BJ (cell line): ENCODE data around the gene ATG2B. TPM values are rescaled to one million over a fixed set of nuclear protein-coding genes. Genes with fewer than 3 reads are reported as not detected.

Experiments
- CTCF ChIA-PET: fragments of 350-600 bp; formaldehyde crosslinking; extraction: SDS; loops from one replicate; lab custom pipeline; 2021; ENCODE audit warnings: antibody characterized with exemption, inconsistent platforms; lab: Yijun Ruan, JAX
- POLR2A ChIA-PET: fragments of 300-600 bp; sonication (Branson Sonifier 250); formaldehyde crosslinking; extraction: SDS; loops from one replicate; lab custom pipeline; 2021; ENCODE audit warnings: antibody characterized with exemption; lab: Charles Lee
- DNase-seq: peaks from one replicate; pipeline ENCODE4 v3.0.0-alpha.2; 2011; ENCODE audit warnings: low read depth
- H3K27me3 ChIP-seq: 2 replicates; pipeline ENCODE4 v1.6.0; 2011; ENCODE audit warnings: low read length; ENCODE audit not compliant: control insufficient read depth, insufficient read depth
- H3K36me3 ChIP-seq: 2 replicates; pipeline ENCODE4 v1.5.1; 2011; ENCODE audit warnings: low read length; ENCODE audit not compliant: control insufficient read depth, insufficient read depth
- H3K4me3 ChIP-seq: 2 replicates; pipeline ENCODE4 v1.5.1; 2011; ENCODE audit warnings: low read depth, mild to moderate bottlenecking, control low read depth, low read length
- CTCF ChIP-seq: IDR thresholded peaks from 2 replicates; pipeline ENCODE4 v1.5.1; 2011; ENCODE audit warnings: low read depth, mild to moderate bottlenecking, control low read depth, inconsistent platforms, low read length, moderate library complexity; ENCODE audit not compliant: insufficient read depth
- polyA plus RNA-seq: library from polyadenylated mRNA; depleted of rRNA; stranded (reverse); fragments of >200 nt; gene quantifications from 2 replicates; pipeline ENCODE4 v1.2.3, GENCODE V29; 2011

The ATG2B gene
- polyA plus RNA-seq, 1 experiment, result 11.6 TPM

- CTCF ChIA-PET, result interaction anchor here (1.2 to 4.1 kb wide), 6 partner anchors 11 to 160 kb away, joined by 3 to 25 read pairs (median 4); partner anchors contain the start of gene BDKRB2
- TF ChIP-seq CTCF, result no peak
- Histone ChIP-seq H3K27me3 (no peaks in the 10 kb centered on the region), H3K4me3 (no peak overlapping the region), H3K36me3 (no peaks in the 10 kb centered on the region; the same call in 1 of the 2 replicates)
- POLR2A ChIA-PET, result interaction anchor here (0.6 kb wide), 1 partner anchor 38 kb away, joined by 3 read pairs; no protein-coding TSS in a partner anchor
- no peak for DNase-seq
These were observed 102.8 kb downstream of the ATG2B start for GRCh38 chr14:96260341-96260821.

GRCh38 chr14:96257900-96258299 is 105.2 kb downstream of the ATG2B start:
- CTCF ChIA-PET, result interaction anchor here (1.1 to 4.1 kb wide), 2 partner anchors 17 to 32 kb away, joined by 3 to 25 read pairs; no protein-coding TSS in a partner anchor
- POLR2A ChIA-PET, result no interaction called here
- no peaks in the 10 kb centered on the region for H3K36me3 ChIP-seq
- no peaks in the 10 kb centered on the region for H3K27me3 ChIP-seq
- no peak for DNase-seq
- no peak overlapping the region for H3K4me3 ChIP-seq
- no peak for TF ChIP-seq CTCF

GRCh38 chr14:96257056-96257455 is 106.1 kb downstream of the ATG2B start:
- ChIA-PET CTCF (interaction anchor here (1.0 to 2.0 kb wide), 3 partner anchors 19 to 156 kb away, joined by 3 to 5 read pairs (median 4); no protein-coding TSS in a partner anchor), POLR2A (no interaction called here)
- Histone ChIP-seq H3K36me3 (no peaks in the 10 kb centered on the region), H3K4me3 (no peak overlapping the region), H3K27me3 (no peaks in the 10 kb centered on the region)
- DNase-seq, result no peak
- no peak for TF ChIP-seq CTCF

GRCh38 chr14:96256407-96256806 is 106.7 kb downstream of the ATG2B start:
- no peak for TF ChIP-seq CTCF
- no peaks in the 10 kb centered on the region for H3K27me3 ChIP-seq
- no peaks in the 10 kb centered on the region for H3K36me3 ChIP-seq
- no peak for DNase-seq
- no peak overlapping the region for H3K4me3 ChIP-seq
- ChIA-PET CTCF (interaction anchor here (1.0 to 2.0 kb wide), 3 partner anchors 19 to 155 kb away, joined by 3 to 5 read pairs (median 4); no protein-coding TSS in a partner anchor), POLR2A (no interaction called here)

- Histone ChIP-seq H3K36me3 (no peaks in the 10 kb centered on the region), H3K27me3 (no peaks in the 10 kb centered on the region), H3K4me3 (no peak within 1 kb of the TSS)
- CTCF ChIA-PET, result interaction anchor here (1.0 to 2.0 kb wide), 5 partner anchors 10 to 154 kb away, joined by 3 to 5 read pairs (median 3); no protein-coding TSS in a partner anchor
- DNase-seq, result peak; percentile 49
- TF ChIP-seq CTCF, result no peak
- POLR2A ChIA-PET, result no interaction called here
These were observed 107.4 kb downstream of the ATG2B start, which contains the start of gene BDKRB1 for GRCh38 chr14:96255501-96256366. Gene BDKRB1 (plus strand): TSS chr14:96256210. CDS start chr14:96263683, 7,473 bp downstream.
